A375 (cell line): ENCODE results near the gene HBEGF. TPM values are rescaled to one million over a fixed set of nuclear protein-coding genes. Genes with fewer than 3 reads are reported as not detected.

ENCODE experiments used
- total RNA-seq: library from RNA; depleted of rRNA; stranded (reverse); fragments of >200 nt; shearing (Covaris generic); gene quantifications from 2 replicates; pipeline ENCODE4 v1.2.3, GENCODE V29; 2014; rRNA removed

The HBEGF gene
- total RNA-seq = 16.0 and 21.3 TPM in 2 replicates

GRCh38 chr5:140346348-140347221 is at the start of gene HBEGF:
TSS of gene HBEGF (minus strand) at chr5:140346603. CDS start at chr5:140346328, 275 bp downstream.

GRCh38 chr5:140360101-140360500 is 13.7 kb upstream of the HBEGF start, which contains the start of gene SLC4A9:
TSS of gene SLC4A9 (plus strand) at chr5:140360194. CDS start at chr5:140360237, 43 bp downstream.

GRCh38 chr5:140302786-140303639 is 43.4 kb downstream of the HBEGF start, which contains the start of gene PFDN1:
TSS of gene PFDN1 (minus strand) at chr5:140303101. CDS start at chr5:140303073, 28 bp downstream.

Other genes with a start within 250 kb of the HBEGF start
- 8.9 and 11.4 TPM in 2 replicates for gene PURA, start 232.5 kb downstream of the HBEGF start, total RNA-seq
- 0.72 and 1.4 TPM in 2 replicates for gene IGIP, start 220.7 kb downstream of the HBEGF start, total RNA-seq
- 20.3 TPM in 2 replicates for gene CYSTM1, start 171.4 kb downstream of the HBEGF start, total RNA-seq
- 62.6 and 83.2 TPM in 2 replicates for gene PFDN1, start 43.5 kb downstream of the HBEGF start, total RNA-seq
- gene SLC4A9, start 13.6 kb upstream of the HBEGF start, total RNA-seq = not detected in 2 replicates
- 63.8 and 77.6 TPM in 2 replicates for gene ANKHD1, start 55.2 kb upstream of the HBEGF start, total RNA-seq
- gene EIF4EBP3, start 201.1 kb upstream of the HBEGF start, total RNA-seq = 1.2 and 1.5 TPM in 2 replicates
- 75.4 and 81.9 TPM in 2 replicates for gene SRA1, start 210.9 kb upstream of the HBEGF start, total RNA-seq
- gene APBB3, start 218.0 kb upstream of the HBEGF start, total RNA-seq = 21.5 and 23.7 TPM in 2 replicates
- 19.0 and 19.4 TPM in 2 replicates for gene SLC35A4, start 218.2 kb upstream of the HBEGF start, total RNA-seq